Natural killer cell (primary cell): ENCODE measurements around the gene CEP68. TPM values are rescaled to one million over a fixed set of nuclear protein-coding genes. Genes with fewer than 3 reads are reported as not detected.

Source experiments
- ATAC-seq, 3 donors: fragments of 150-1000 bp in 2 of 3; fragments of 200-7000 bp in 1 of 3; cut with Tn5 transposase; 1 replicate in 1 of 3; 2 replicates in 2 of 3; pipeline ENCODE4 v1.10.0; 2021; ENCODE audit warnings: mild to moderate bottlenecking in 2 of 3, moderate library complexity in 2 of 3
- DNase-seq, 2 donors: peaks; one replicate each; pipeline versions ENCODE4 v3.0.0 to v3.0.0-alpha.2; 2013 to 2021; ENCODE audit warnings: mixed read lengths in 1 of 2
- H3K27ac ChIP-seq: one replicate; pipeline ENCODE4 v1.5.1; 2013; ENCODE audit warnings: mild to moderate bottlenecking, low read length
- H3K27me3 ChIP-seq: one replicate; pipeline ENCODE4 v1.6.1; 2013; ENCODE audit warnings: low read length; ENCODE audit not compliant: control insufficient read depth, insufficient read depth
- H3K36me3 ChIP-seq: one replicate; pipeline ENCODE4 v1.6.1; 2013; ENCODE audit warnings: low read length; ENCODE audit not compliant: control insufficient read depth, insufficient read depth
- H3K4me1 ChIP-seq: one replicate; pipeline ENCODE4 v1.6.1; 2013; ENCODE audit warnings: low read length; ENCODE audit not compliant: control insufficient read depth, insufficient read depth
- H3K4me3 ChIP-seq: one replicate; pipeline ENCODE4 v1.5.1; 2013; ENCODE audit warnings: low read length
- H3K9me3 ChIP-seq: one replicate; pipeline ENCODE4 v1.6.1; 2013; ENCODE audit warnings: low read length; ENCODE audit not compliant: control insufficient read depth, insufficient read depth
- H3K27ac Mint-ChIP-seq, 2 donors: one replicate each; pipeline ENCODE4 v1.8.0; 2022; ENCODE audit warnings: mild to moderate bottlenecking in 2 of 2, mixed read lengths in 2 of 2, moderate library complexity in 1 of 2
- H3K27me3 Mint-ChIP-seq, 2 donors: one replicate each; pipeline ENCODE4 v1.8.0; 2022; ENCODE audit warnings: low read depth in 2 of 2, mixed read lengths in 2 of 2
- H3K36me3 Mint-ChIP-seq: one replicate; pipeline ENCODE4 v1.8.0; 2022; ENCODE audit warnings: mixed read lengths
- H3K4me1 Mint-ChIP-seq, 2 donors: one replicate each; pipeline ENCODE4 v1.8.0; 2022; ENCODE audit warnings: mixed read lengths in 2 of 2
- H3K4me3 Mint-ChIP-seq: one replicate; pipeline ENCODE4 v1.8.0; 2022; ENCODE audit warnings: mild to moderate bottlenecking, moderate library complexity, mixed read lengths
- H3K9me3 Mint-ChIP-seq, 2 donors: one replicate each; pipeline ENCODE4 v1.8.0; 2022; ENCODE audit warnings: mixed read lengths in 2 of 2
- CTCF ChIP-seq: fragments of 200-600 bp; IDR thresholded peaks from one replicate; pipeline ENCODE4 v1.8.0; 2022; ENCODE audit warnings: antibody characterized with exemption
- WGBS: methylation state at CpG from one replicate; pipeline ENCODE4 v1.1.7; 2013; ENCODE audit warnings: missing lambda C conversion rate; ENCODE audit not compliant: insufficient coverage; 5-methylcytosine and 5-hydroxymethylcytosine counted together
- intact Hi-C: fragments of 100-400 bp; cut with micrococcal nuclease; formaldehyde crosslinking; loops from one replicate; pipeline ENCODE4 v1.14.2; 2022
- total RNA-seq, 4 donors: library from RNA; stranded (reverse); fragments of 120-200 nt in 1 of 4; gene quantifications; one replicate each; pipeline versions ENCODE4 v1.2.3 to v1.2.4, GENCODE V29; 2013 to 2022

CEP68 gene
- total RNA-seq, 3 donors from 2014 or later (not counting 1 experiment from before 2014, with no cell fraction given) = 5.6 to 8.3 (median 5.8) TPM

- H3K9me3 Mint-ChIP-seq = no peaks in the 10 kb centered on the region
- no peak for ATAC-seq
- peak in 1 of 2 donors; percentile 33 for DNase-seq
- H3K4me3 ChIP-seq = peak overlapping the region; percentile 76
- WGBS = 13% methylated on average over 7 of the region's 8 CpGs
- no peaks in the 10 kb centered on the region for H3K36me3 ChIP-seq
- H3K36me3 Mint-ChIP-seq = no peaks in the 10 kb centered on the region
- H3K4me3 Mint-ChIP-seq = peak overlapping the region; percentile 100
- H3K27me3 Mint-ChIP-seq = no peaks in the 10 kb centered on the region
- H3K27ac ChIP-seq = peak overlapping the region; percentile 90
- no peaks in the 10 kb centered on the region for H3K9me3 ChIP-seq
- H3K27me3 ChIP-seq = no peaks in the 10 kb centered on the region
- H3K4me1 Mint-ChIP-seq = peaks cover 47 to 53% of the 10 kb centered on the region in 2 donors
- peaks cover 39% of the 10 kb centered on the region for H3K4me1 ChIP-seq
- TF ChIP-seq CTCF = no peak
- intact Hi-C loops = no loop called here
- H3K27ac Mint-ChIP-seq = peak overlapping the region; percentile 99
Measured at GRCh38 chr2:65128297-65129190, 72.3 kb downstream of the CEP68 start.

- H3K36me3 Mint-ChIP-seq = no peaks in the 10 kb centered on the region
- H3K9me3 ChIP-seq = no peaks in the 10 kb centered on the region
- DNase-seq (peak in 1 of 2 donors; percentile 47), ATAC-seq (peak in 1 of 3 donors; percentile 4)
- H3K4me3 ChIP-seq = peak overlapping the region; percentile 76
- H3K27ac ChIP-seq = peak overlapping the region; percentile 90
- H3K4me1 ChIP-seq = peaks cover 32% of the 10 kb centered on the region
- no peaks in the 10 kb centered on the region for H3K27me3 Mint-ChIP-seq
- no peaks in the 10 kb centered on the region for H3K9me3 Mint-ChIP-seq
- no peaks in the 10 kb centered on the region for H3K27me3 ChIP-seq
- intact Hi-C loops = no loop called here
- WGBS = under 1% methylated on average over 29 of the region's 29 CpGs
- H3K27ac Mint-ChIP-seq = peak overlapping the region; percentile 99
- H3K4me3 Mint-ChIP-seq = peak overlapping the region; percentile 100
- H3K4me1 Mint-ChIP-seq = peaks cover 45 to 53% of the 10 kb centered on the region in 2 donors
- H3K36me3 ChIP-seq = no peaks in the 10 kb centered on the region
- no peak for TF ChIP-seq CTCF
Measured at GRCh38 chr2:65129286-65129825, 73.1 kb downstream of the CEP68 start.

- no peaks in the 10 kb centered on the region for H3K9me3 ChIP-seq
- under 1% methylated on average over 75 of the region's 76 CpGs for WGBS
- H3K27ac ChIP-seq = peak within 1 kb of the TSS; percentile 94
- peaks cover 30% of the 10 kb centered on the region for H3K4me1 ChIP-seq
- ATAC-seq (peak; percentile 87 to 96 (median 87)), DNase-seq (peak; percentile 95 to 100)
- TF ChIP-seq CTCF = peak; percentile 9
- H3K36me3 ChIP-seq = no peaks in the 10 kb centered on the region
- no peaks in the 10 kb centered on the region for H3K27me3 ChIP-seq
- H3K36me3 Mint-ChIP-seq = no peaks in the 10 kb centered on the region
- peak within 1 kb of the TSS; percentile 100 for H3K4me3 Mint-ChIP-seq
- no peaks in the 10 kb centered on the region for H3K27me3 Mint-ChIP-seq
- intact Hi-C loops = loop anchor here (2.0 to 5.0 kb wide), 5 partner anchors 65 to 1541 kb away; partner anchors contain the start of genes ACTR2, AFTPH, CEP68 and MDH1
- peak within 1 kb of the TSS; percentile 99 for H3K27ac Mint-ChIP-seq
- peak within 1 kb of the TSS; percentile 84 for H3K4me3 ChIP-seq
- peaks cover 38 to 47% of the 10 kb centered on the region in 2 donors for H3K4me1 Mint-ChIP-seq
- H3K9me3 Mint-ChIP-seq = no peaks in the 10 kb centered on the region
Measured at GRCh38 chr2:65129826-65130663, 73.8 kb downstream of the CEP68 start, which contains the start of gene RAB1A. RAB1A (minus strand) TSS chr2:65130106; CDS start chr2:65129915, 191 bp downstream.
